ENCODE data around the gene LINGO3.
"Not testable (repeated sequence)": the region's sequence is repeated elsewhere in the genome, so short reads cannot be mapped to it uniquely, and the experiment has no call there.

The LINGO3 gene

DNA sequence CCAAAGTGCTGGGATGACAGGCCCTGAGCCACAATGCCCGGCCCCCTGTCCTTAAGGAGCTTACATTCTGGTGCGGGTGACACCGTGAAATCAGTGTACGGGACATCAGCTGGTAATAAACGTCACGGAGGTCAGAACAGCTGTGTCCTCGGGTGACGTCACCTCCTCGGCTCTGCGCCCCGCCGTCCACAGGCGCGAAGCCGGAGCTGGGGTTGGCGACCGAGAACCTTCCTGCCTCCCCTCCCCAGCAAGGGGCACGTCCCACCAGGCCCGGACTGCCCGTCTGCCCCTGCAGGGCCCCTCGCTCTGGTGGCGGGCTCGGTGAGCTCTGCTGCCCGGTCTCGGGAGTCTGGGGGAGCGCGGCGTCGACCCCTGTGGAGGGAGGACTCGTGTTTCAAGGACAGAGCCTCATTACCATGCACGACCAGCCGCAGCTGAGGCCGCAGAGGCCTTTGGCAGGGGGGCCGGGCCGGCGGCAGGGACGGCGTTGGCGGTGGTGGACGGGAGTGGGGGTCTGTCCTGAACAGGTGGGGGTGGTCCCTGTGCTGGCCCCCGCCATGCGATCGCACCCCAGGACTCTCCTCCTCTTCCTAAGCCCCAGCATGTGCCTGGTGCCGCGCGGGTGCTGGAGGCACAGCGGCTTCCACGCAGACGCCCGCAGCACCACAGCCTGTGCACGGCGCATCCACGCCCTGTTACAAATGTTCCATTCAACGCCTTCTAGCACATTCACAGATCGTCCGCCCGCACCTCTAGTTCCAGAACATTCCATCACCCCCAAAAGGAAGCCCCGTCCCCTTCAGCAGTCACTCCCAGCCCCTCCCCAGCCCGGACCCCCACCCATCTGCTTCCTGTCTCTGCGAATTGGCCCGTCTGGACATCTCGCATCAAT is 5.4 kb downstream of the LINGO3 start:
- peak in 1 of 2 experiments; percentile 20 for DNase-seq

DNA sequence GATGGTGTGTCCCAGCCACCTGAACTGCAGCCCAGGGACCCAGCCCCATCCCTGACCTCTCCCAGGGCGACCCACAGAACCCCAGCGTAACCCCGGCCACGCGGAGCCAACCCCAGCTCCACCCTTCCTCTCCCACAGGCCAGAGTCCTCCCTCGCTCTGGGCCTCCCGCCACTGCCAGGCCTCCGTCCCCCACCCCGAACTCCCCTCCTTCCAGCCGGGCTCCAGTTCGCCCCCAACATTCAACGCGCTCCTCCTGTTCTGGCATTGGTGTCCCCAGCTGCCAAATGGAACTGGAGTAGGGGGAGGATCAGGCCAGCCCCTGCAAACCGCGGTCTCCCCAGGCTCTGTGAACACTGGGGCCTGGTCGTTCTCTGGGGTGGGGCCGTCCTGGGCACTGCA is 7.4 kb downstream of the LINGO3 start:
- no peak for DNase-seq

DNA sequence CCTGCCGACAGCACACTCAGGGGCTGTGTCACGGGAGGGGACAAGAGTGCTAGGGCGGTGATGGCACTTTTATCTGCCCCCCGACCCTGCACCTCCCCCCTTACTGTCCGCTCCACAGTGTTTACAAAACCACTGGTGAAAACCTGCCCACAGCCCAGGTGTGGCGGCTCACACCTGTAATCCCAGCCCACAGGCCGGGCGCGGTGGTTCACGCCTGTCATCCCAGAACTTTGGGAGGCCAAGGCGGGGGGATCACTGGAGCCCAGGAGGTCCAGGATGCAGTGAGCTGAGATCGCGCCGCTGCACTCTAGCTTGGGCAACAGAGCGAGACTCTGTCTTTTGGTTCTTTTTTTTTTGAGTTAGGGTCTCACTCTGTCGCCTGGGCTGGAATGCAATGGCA is 11.8 kb downstream of the LINGO3 start:
- DNase-seq: no peak

DNA sequence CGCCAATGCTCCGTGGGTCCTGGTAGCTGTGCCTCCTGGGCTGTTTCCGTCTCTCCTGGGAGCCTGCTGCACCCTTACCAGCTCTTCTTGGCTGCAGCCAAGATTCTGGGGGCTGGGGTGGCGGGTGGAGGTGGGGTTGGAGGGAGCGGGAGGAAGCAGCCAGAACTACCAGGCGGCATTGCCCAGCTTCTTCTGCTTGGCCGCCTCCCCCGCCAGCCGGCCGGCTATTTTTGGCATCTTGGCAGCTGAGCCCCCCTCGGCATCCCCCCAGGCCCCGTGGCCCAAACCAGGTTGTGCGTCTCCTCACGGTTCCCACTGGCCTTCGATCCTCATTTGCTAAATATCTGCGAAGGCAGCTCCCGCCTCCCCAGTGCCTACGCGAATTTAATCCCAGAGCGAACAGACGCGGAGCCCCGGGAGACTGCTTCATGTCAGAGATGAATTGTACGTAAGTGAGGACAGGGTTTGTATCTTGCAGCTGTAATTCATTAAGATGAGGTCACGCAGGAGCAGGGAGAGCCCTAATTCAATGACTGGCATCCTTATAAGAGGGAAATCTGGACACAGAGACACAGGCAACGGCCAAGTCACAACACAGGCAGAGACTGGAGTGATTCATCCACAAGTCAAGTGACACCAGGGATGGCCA is 13.1 kb downstream of the LINGO3 start:
- no peak for DNase-seq

DNA sequence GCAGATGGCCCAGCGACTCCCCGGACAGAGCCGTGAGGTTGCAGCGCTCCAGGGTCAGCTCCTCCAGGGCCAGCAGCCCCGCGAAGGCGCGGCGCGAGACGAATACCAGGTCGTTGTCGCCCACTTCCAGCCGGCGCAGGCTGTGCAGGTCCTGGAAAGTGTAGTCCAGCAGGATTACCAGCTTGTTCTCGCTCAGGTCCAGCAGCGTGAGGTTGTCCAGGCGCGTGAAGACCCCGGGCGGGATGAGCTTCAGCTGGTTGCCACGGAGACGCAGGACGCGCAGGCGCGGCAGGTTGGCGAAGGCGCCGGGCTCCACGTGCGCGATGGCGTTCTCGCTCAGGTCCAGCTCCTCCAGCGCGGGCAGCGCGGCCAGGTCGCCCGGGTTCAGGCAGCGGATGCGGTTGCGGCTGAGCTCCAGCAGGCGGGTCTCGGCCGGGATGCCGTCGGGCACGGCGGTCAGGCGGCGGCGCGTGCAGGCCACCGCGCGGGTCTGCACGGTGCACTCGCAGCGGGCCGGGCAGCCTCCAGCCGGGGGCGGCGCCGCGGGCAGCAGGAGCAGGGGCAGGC is 16.7 kb downstream of the LINGO3 start:
- no peak for DNase-seq

DNA sequence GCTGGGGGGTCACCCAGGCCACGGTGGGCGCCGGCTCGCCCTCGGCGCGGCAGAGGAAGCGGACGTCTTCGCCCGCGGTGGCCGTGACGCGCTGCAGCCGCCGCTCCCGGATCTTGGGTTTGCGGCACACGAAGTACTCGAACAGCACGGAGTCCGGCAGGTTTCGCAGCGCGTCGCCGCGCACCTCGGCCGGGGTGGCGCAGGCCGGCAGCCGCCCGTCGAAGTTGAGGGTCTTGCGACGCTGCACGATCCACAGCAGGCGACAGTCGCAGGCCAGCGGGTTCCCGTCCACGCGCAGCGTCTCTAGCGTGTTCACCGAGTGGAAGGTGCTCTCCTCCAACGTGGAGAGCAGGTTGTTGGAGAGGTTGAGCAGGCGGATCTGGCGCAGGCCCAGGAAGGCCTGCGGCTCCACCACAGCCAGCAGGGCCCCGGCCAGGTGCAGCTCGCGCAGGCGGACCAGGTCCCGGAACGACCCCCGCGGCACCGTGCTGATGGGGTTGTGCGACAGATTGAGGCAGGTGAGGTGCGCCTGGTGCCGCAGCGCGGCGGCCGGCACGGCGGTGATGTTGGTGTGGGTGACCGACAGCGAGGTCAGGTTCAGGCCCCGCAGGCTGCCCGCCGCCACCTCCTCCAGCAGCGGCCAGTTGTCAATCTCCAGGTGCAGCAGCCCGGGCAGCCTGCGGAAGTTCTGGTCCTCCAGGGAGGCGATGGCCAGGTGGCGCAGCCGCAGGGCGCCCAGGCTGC is 17.3 kb downstream of the LINGO3 start:
- no peak for DNase-seq

DNA sequence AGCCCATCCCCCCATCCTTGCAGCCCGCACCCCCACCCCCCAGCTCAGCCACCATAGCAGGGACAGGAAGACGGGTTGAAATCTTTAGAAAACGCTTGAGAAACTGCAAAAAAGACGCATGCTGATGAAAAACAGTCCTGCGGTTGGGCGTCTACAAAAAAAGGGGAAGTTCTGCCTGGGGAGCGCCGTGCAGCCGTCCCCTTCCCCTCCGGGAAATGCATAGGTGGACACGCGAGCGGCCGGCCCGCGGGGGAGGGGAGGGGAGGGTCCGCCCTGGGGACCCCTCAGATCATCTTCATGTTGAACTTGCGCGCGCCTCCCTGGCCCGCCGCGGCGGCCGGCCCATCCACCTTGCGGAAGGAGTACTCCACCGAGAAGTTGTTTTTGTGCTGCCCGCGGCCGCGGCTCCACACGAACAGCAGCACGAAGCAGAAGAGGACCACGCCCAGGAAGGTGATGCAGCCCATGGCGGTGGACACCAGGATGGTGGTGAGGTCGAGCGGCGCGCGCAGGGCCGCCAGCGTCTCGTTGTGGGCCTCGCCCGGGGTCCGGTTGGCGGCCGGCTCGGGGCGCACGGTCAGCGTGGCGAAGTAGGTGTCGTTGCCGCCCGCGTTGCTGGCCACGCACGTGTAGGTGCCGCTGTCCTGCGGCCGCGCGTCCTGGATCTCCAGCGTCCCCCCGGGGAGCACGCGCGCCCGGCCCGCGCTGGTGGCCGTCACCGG is 18.1 kb downstream of the LINGO3 start:
- DNase-seq: peak; percentile 29 to 32

DNA sequence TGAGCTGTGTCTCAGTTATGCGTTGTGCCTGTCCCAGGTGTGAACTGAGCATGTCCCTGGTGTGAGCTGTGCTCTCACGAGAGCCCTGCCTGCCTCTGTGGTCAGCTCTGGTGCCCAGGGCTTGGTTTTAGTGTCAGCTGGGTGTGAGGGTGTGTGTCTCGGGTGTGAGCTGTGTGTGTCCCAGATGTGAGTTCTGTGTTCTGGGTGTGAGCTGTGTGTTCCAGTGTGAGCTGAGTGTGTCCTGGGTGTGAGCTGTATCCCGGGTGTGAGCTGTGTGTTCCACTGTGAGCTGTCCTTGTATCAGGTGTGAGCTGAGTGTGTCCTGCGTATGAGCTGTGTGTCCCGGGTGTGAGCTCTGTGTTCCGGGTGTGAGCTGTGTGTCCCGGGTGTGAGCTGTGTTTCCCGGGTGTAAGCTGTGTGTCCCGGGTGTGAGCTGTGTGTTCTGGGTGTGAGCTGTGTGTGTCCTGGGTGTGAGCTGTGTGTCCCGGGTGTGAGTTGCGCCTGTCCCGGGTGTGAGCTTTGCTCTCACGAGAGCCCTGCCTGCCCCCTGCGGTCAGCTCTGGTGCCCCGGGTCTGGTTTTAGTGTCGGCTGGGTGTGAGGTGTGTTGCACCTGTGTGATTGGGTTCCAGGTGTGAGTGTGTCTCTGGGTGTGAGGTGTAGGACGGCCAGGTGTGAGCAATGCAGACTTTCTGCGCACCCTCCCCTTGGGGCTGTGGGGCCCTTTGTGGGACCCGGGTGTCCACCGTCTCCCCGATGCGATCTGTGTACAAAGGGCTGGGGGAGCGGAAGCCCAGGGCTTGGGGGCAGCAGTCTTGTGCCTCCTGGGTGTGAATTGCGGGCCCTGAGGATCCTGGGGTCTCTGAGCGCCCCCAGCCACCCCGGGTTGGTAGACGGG is 18.9 kb downstream of the LINGO3 start:
- no peak for DNase-seq

DNA sequence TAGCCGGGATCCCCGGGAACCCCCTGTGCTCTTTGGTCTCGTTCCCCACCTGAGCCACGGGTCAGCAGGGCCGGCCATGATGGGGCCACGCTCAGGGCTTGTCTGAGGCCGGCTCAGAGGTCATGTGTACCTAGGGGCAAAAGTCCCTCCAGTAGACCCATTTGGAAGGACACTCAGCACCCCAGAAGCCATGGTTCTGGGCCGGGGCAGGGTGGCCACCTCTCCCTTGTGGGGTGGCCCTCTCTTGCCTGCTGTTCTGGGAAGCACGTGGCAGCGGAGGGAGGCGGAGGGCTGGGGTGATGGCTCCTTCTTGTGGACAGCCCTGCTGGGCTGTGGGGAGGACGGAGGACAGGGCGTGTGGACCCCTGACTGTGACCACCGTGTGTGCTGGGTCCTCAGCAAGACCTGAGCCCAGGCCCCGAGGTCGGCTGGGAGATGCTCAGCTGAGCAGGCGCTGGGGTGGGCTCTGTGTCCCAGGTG is 19.6 kb downstream of the LINGO3 start:
- no peak for DNase-seq

DNA sequence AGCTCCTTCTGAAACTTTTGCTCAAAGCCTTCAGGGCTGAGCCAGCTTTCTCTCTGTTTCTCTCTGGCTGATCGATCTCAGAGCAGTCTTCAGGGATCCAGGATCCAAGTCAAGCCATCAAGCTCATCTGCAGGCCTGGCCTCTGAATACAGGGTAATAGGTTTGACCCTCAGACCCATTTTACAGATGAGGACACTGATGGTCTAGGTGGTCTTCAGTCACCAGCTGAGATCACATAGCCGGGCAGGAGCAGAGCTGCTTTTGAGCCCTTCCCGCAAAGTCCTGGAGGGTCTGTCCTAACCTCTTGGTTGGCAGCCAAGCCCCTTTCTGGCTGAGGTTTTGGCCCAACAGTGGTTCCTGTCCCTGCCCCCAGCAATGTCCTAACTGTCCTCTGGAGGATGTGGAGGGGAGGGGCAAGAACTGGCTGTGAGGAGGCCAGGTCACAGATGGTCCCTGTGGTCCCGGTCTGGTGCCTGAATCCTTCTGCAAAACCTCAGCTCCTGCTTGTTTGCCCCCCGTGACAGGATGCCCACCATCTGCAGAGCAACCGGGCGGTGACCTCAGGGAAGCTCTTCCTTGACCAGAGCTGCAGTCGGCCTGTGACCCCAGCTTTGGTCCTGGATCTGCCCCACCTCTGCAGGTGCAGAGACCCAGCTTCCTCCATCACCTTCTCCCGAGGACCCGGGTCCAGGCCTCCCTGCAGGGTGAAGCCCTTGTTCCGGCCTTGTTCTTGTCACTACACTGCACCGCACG is 20.2 kb downstream of the LINGO3 start:
- DNase-seq: no peak

DNA sequence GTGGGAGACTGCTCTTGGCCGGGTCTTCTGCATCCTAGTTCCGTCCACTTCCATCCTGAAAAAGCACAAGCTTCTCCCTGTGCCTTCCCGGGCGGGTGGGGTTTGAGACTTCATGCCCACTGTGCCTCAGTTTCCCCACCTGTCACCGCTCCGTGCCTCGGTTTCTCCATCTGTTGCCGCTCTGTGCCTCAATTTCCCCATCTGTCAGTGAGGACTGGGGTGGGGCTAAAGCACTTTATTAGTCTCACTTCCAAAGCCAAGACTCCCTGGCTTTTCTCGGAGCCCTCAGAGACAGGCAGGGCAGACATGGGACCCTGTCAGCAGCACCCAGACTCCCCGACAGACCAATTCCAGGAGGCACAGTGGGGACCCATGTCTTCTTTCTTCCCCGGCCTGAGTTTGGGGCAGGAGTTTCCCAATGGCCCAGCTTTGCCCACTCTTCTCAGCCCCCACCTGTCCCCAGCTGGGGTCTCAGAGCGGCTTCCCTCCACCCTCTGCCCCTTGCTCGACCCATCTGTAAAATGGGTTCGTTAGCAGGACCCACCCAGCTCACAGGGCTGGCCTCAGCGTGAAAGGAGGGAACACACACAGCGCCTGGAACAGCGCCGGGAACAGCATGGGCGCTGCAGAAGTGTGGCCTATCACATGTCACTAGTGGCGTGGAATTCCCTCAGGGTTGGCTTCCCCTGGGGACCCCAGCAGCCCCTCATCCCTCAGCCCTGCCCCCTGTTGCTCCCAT is 21.4 kb downstream of the LINGO3 start:
- DNase-seq: no peak

DNA sequence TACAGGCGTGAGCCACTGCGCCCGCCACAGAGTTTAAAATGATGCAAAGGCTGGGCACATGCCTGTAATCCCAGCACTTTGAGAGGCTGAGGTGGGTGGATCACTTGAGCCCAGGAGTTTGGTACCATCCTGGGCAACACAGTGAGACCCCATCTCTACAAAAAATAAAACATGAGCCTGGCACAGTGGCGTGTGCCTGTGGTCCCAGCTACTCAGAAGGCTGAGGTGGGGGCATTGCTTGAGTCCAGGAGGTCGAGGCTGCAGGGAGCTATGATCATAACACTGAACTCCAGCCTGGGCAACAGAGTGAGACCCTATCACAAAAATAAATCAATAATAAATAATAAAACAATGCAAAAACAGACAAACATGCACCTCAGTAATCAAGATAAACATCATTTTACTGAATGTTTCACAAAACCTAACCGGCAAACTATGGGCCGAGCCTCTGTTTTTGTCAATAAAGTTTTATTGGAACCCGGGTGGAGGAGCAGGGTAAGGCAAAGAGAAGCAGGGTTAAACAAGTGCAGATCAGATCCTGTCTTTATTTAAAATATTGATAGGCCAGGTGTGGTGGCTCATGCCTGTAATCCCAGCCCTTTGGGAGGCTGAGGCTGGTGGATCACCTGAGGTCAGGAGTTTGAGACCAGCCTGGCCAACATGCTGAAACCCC is 24.0 kb downstream of the LINGO3 start:
- no peak for DNase-seq

DNA sequence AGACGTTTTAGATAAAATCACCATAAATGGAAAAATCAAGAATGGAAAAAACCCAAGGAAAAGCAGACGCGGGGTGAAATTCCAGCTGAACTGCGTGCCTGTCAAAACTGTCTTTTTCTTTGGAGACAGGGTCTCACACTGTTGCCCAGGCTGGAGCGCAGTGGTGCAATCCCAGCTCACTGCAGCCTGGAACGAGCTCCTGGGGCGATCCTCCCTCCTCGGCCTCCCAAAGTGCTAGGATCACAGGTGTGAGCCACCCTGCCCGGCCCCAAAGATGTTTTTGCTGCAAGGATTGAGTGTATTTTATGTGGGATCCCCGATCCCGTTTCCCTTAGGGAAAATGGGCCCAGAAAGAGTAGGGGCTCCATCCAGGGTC is 25.1 kb downstream of the LINGO3 start:
- no peak for DNase-seq

DNA sequence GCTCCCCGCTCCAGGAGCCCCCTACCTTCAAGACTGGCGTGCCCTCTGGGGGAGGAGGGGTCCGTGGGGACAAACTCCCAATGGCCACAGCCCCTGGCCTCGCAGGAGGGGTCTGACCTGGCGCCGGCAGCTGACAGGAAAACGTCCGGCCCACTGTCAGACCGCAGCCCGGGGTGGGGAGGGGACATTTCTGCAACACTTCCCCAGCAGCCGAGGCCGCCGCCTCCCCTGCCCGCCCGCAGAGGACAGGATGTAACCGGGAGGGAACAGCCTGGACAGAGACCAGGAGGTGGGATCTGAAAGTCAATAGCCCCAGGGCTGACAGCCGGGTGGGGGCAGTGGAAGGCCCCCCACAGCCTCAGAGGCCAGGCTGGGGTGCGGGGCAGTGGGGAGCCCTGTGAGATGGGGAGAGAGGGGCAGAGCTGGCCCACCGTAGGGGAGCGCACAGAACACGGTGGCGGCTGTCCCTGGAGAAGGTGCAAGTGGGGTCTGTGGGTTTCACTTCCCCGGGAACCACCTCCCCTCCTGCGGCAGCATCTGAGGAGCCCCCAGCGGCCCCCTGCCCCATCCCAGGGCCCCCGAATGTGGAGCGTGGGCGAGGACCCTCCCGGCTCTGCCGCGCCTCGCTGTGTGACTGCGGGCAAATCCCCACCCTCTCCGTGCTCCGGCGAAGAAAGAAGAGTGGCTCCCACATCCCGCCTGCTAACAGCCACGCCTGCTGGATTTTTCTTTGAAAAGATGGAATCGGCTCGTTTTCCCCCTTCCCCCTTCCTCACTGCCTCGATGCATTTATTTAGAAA is 25.7 kb downstream of the LINGO3 start, which contains the start of gene PEAK3:
Gene PEAK3 (minus strand): TSS at position 114 of the 800 bp plus-strand sequence. CDS start 1,244 bp downstream, outside the sequence.
- peak in 1 of 2 experiments; percentile 14 for DNase-seq

DNA sequence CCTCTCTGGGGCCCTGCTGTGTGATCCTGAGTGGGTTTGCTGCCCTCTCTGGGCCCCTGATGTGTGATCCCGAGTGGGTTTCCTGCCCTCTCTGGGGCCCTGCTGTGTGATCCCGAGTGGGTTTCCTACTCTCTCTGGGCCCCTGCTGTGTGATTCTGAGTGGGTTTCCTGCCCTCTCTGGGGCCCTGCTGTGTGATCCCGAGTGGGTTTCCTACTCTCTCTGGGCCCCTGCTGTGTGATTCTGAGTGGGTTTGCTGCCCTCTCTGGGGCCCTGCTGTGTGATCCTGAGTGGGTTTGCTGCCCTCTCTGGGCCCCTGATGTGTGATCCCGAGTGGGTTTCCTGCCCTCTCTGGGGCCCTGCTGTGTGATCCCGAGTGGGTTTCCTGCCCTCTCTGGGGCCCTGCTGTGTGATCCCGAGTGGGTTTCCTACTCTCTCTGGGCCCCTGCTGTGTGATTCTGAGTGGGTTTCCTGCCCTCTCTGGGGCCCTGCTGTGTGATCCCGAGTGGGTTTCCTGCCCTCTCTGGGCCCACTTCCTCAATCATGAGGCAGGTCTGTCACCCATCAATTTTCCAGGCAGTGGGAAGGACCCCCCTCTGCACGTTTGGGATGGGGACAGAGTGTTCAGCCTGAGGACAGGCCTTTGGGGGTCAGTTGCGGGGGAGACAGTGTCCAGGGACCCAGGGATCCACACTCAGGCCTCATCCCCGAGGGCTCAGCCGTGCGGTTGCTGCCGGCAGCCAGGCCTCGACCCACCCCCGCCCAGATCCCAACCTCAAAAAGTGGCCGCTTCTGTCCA is 26.5 kb downstream of the LINGO3 start:
- not testable (repeated sequence) for DNase-seq

DNA sequence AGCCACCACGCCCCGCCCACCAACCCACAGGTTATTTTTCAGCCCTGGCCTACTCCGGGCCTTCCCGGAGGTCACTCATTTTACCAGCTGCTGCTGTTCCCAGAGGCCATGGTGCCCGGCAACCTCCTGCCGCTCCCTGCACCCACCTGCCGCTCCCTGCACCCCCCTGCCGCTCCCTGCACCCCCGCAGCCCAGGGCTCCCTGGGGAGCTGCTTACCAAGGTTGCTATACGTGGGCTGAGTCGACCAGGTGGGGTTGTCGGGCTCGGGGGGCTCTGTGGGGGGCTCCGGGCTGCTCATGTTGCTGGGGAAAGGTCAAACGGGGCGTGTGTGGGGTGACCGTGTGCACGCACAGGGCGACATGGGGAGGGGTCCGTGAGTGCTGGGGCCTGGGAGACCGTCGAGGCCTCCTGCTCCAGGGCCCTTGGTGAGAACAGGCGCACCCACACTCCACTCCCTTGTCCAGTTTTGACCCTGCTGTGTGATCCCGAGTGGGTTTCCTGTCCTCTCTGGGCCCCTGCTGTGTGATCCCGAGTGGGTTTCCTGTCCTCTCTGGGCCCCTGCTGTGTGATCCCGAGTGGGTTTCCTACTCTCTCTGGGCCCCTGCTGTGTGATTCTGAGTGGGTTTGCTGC is 27.2 kb downstream of the LINGO3 start:
- DNase-seq: no peak
